Measurements from ENCODE around the gene BPIFB6.

The BPIFB6 gene

GRCh38 chr20:32987044-32987825 is 44.2 kb upstream of the BPIFB6 start:
- no peak for TF ChIP-seq Cebpa-rat (IDR thresholded peaks at IDR 0.05)
- peak overlapping the region in 1 of 11 experiments; percentile 49; a peak in 3 of 22 replicates for H3K27ac ChIP-seq
- no peaks in the 10 kb centered on the region for H4K20me1 ChIP-seq
- H3K36me3 ChIP-seq: no peaks in the 10 kb centered on the region
- no peaks in the 10 kb centered on the region for H3K27me3 ChIP-seq
- H3K4me1 ChIP-seq: peaks cover 26 to 69% (median 46%) of the 10 kb centered on the region in 10 experiments
- peak overlapping the region in 10 of 11 experiments; percentile 28 to 61 (median 47); a peak in 11 of 22 replicates for H3K4me2 ChIP-seq
- H3K4me3 ChIP-seq: no peak overlapping the region
- H3K9me3 ChIP-seq (replicated peaks in 1 of 11): peaks cover 0 to 7% (median 0%) of the 10 kb centered on the region in 11 experiments; a peak in 3 of 22 replicates
- no peak overlapping the region for H3K9ac ChIP-seq

DNA sequence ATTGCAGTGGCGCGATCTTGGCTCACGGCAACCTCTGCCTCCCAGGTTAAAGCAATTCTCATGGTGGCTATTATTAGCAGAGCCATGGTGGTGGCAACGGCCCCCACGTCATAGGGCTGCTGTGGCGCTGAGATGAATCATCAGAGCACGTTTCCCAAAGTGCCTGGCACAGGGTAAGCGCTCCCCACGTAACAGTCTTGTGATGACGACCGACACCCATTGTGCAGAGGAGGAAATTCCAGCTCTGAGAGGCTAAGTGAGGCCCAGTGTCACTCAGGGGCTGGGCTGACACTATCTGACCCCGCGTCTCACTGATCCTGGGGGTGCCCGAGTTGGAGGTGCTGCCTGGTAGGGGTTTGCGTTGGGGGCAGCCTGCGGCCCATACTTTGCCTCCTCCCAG is 43.4 kb upstream of the BPIFB6 start:
- TF ChIP-seq Cebpa-rat (IDR thresholded peaks at IDR 0.05): no peak
- peak overlapping the region in 3 of 11 experiments; percentile 5 to 49 (median 17); a peak in 2 of 22 replicates for H3K27ac ChIP-seq

DNA sequence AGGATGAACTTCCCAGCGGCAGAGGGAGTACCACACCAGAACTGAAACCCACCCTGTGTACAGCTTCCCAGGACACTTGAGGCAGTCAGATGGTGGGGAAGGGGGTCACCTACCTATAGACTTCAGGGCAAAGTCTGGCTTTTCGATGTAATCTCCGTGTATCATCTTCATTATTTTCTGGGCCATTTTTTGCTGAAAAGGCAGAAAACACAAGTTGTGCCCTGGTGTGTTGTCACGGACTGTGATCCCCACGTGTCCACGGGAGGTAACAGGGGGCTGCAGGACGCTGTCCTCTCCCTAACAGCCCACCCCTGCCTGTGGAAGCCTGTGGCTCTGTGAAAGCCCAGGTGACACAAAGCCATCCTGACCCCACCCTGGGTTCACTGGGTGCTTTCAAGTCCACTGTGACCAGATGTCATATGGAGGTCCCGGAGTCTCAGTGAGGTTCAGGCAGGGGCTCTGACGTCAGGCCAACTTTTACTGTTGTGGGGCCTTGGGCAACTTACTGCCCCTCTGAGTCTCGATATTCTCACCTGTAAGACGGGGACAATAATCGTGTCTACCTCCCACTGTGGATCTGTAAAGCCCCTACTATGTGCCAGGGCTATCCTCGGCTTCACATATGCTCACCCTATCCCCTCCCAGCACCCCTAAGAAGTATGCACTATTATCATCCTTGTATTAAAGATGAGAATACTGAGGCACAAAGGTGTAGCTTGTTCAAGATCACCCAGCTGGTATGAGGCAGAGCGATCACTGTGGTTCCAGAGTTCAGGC is 41.8 kb upstream of the BPIFB6 start:
- H3K4me3 ChIP-seq: no peak overlapping the region
- no peak overlapping the region for H3K9ac ChIP-seq
- peaks cover 20 to 65% (median 53%) of the 10 kb centered on the region in 10 experiments for H3K4me1 ChIP-seq
- no peaks in the 10 kb centered on the region for H3K36me3 ChIP-seq
- no peak for TF ChIP-seq Cebpa-rat (IDR thresholded peaks at IDR 0.05)
- no peaks in the 10 kb centered on the region for H4K20me1 ChIP-seq
- peaks cover 3 to 9% (median 4%) of the 10 kb centered on the region in 11 experiments; a peak in 21 of 22 replicates for H3K9me3 ChIP-seq (replicated peaks in 1 of 11)
- H3K4me2 ChIP-seq: peak overlapping the region in 8 of 11 experiments; percentile 62 to 89 (median 78); a peak in 14 of 22 replicates
- peak overlapping the region in 4 of 11 experiments; percentile 43 to 52 (median 46); a peak in 5 of 22 replicates for H3K27ac ChIP-seq
- H3K27me3 ChIP-seq: no peaks in the 10 kb centered on the region

More for the DNA sequence above, 43.4 kb upstream of the BPIFB6 start:
- Histone ChIP-seq H4K20me1 (no peaks in the 10 kb centered on the region), H3K36me3 (no peaks in the 10 kb centered on the region), H3K4me1 (peaks cover 20 to 69% (median 47%) of the 10 kb centered on the region in 10 experiments), H3K9ac (no peak overlapping the region), H3K4me2 (peak overlapping the region; percentile 20 to 61 (median 46); a peak in 20 of 22 replicates), H3K4me3 (no peak overlapping the region), H3K9me3 (replicated peaks in 1 of 11) (peaks cover 0 to 7% (median 0%) of the 10 kb centered on the region in 11 experiments; a peak in 3 of 22 replicates), H3K27me3 (no peaks in the 10 kb centered on the region)

DNA sequence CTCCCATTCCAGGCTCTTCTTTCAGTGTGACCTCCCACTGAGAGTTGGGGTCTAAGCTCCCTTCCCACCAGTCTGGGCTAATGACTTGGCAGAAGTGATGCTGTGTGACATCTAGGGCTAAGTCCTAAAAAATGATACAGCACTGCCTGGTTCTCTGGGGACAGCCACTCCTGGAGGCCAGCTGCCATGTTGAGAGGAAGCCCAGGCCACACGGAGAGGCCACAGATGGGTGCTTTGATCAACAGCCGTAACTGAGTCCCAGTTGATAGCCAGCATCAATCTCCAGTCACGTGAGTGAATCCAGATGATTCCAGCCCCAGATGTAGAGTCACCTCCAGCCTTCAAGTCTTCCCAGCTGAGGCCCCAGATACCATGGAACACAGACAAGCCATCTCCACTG is 41.0 kb upstream of the BPIFB6 start:
- H3K9ac ChIP-seq: no peak overlapping the region
- peak overlapping the region in 8 of 11 experiments; percentile 62 to 89 (median 78); a peak in 15 of 22 replicates for H3K4me2 ChIP-seq
- H4K20me1 ChIP-seq: no peaks in the 10 kb centered on the region
- peaks cover 10 to 16% (median 11%) of the 10 kb centered on the region in 11 experiments for H3K9me3 ChIP-seq (replicated peaks in 1 of 11)
- H3K27ac ChIP-seq: peak overlapping the region in 4 of 11 experiments; percentile 43 to 54 (median 50); a peak in 7 of 22 replicates
- peaks cover 20 to 64% (median 53%) of the 10 kb centered on the region in 10 experiments for H3K4me1 ChIP-seq
- no peak overlapping the region for H3K4me3 ChIP-seq
- H3K36me3 ChIP-seq: no peaks in the 10 kb centered on the region
- no peak for TF ChIP-seq Cebpa-rat (IDR thresholded peaks at IDR 0.05)
- H3K27me3 ChIP-seq: no peaks in the 10 kb centered on the region

DNA sequence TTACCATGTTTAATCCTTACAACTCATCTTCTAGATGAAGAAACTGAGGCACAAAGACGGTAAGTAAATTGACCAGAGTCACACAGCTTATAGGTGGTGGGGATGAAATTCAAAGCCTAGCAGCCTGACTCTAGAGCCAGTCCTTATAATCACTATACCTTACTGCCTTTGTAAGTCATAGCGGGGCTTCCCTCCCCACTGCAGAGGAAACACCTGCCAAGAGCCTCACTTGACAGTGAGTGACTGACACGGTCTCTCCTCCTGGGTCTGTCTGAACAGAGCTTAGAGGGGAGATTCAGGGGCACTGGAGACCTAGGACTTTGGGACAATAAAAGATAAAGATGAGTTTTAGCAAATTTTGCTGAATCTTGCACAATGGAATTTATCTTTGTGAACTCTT is 40.1 kb upstream of the BPIFB6 start:
- Histone ChIP-seq H3K4me1 (peaks cover 20 to 64% (median 53%) of the 10 kb centered on the region in 10 experiments), H3K27me3 (no peaks in the 10 kb centered on the region), H4K20me1 (no peaks in the 10 kb centered on the region), H3K36me3 (no peaks in the 10 kb centered on the region), H3K27ac (peak overlapping the region in 4 of 11 experiments; percentile 43 to 54 (median 50); a peak in 7 of 22 replicates), H3K9ac (peak overlapping the region in 2 of 11 experiments; percentile 9 to 10; a peak in 2 of 22 replicates), H3K4me2 (peak overlapping the region in 10 of 11 experiments; percentile 0 to 89 (median 74); a peak in 19 of 22 replicates), H3K4me3 (peak overlapping the region in 2 of 10 experiments; percentile 10 to 34; a peak in 2 of 20 replicates), H3K9me3 (replicated peaks in 1 of 11) (peaks cover 19 to 24% (median 20%) of the 10 kb centered on the region in 11 experiments)
- no peak for TF ChIP-seq Cebpa-rat (IDR thresholded peaks at IDR 0.05)

DNA sequence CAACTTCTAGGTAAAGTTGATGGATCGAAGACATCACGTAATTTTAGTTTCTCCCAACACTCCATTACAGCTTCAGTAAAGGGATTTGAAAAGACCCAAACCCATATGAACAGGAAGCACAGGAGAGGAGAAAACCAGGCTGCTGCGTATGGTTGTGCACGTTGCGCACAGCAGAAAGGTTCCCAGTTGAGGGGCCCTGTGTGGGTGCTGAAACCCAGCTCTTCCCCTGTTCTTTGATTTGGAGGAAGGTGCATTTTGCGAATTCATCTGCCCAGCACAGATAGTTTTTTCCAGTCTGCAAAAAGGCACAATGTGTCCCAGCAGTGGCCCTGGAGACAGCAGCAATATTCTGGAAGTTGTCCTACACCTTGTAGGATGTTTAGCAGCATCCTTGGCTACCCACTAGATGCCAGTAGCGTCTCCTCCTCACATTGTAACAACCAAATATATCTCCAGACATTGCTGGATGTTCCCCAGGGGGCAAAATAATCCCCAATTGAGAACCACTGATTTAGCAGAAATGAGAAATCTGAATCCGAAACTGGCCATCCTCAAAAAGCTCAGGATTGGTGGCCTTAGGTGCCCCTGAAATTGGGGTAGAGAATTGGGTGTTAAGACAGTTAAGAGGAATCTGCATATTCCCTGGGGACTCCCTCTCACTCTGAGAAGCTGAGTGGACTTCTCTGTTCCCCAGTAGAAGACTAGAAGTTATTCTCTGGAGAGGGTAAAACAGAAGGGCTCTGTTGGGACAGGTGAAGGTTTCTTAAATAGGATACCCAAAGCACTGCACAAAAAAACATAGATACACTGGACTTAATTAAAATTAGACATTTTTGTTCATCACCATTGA is 39.4 kb upstream of the BPIFB6 start:
- H3K4me1 ChIP-seq: peaks cover 20 to 64% (median 53%) of the 10 kb centered on the region in 10 experiments
- no peaks in the 10 kb centered on the region for H4K20me1 ChIP-seq
- no peak for TF ChIP-seq Cebpa-rat (IDR thresholded peaks at IDR 0.05)
- H3K9ac ChIP-seq: peak overlapping the region in 2 of 11 experiments; percentile 9 to 10; a peak in 2 of 22 replicates
- H3K9me3 ChIP-seq (replicated peaks in 1 of 11): peaks cover 19 to 24% (median 20%) of the 10 kb centered on the region in 11 experiments
- peak overlapping the region in 2 of 10 experiments; percentile 10 to 34; a peak in 2 of 20 replicates for H3K4me3 ChIP-seq
- no peaks in the 10 kb centered on the region for H3K27me3 ChIP-seq
- H3K27ac ChIP-seq: peak overlapping the region in 4 of 11 experiments; percentile 20 to 54 (median 36); a peak in 6 of 22 replicates
- H3K4me2 ChIP-seq: peak overlapping the region; percentile 0 to 89 (median 71); a peak in 19 of 22 replicates
- H3K36me3 ChIP-seq: no peaks in the 10 kb centered on the region

GRCh38 chr20:32993496-32994050 is 37.9 kb upstream of the BPIFB6 start:
- Histone ChIP-seq H3K27me3 (no peaks in the 10 kb centered on the region), H4K20me1 (no peaks in the 10 kb centered on the region), H3K4me1 (peaks cover 11 to 52% (median 43%) of the 10 kb centered on the region in 10 experiments), H3K9me3 (replicated peaks in 1 of 11) (peaks cover 19 to 24% (median 20%) of the 10 kb centered on the region in 11 experiments), H3K4me2 (peak overlapping the region in 5 of 11 experiments; percentile 71 to 89 (median 79); a peak in 9 of 22 replicates), H3K9ac (no peak overlapping the region), H3K36me3 (no peaks in the 10 kb centered on the region), H3K4me3 (no peak overlapping the region), H3K27ac (no peak overlapping the region)
- no peak for TF ChIP-seq Cebpa-rat (IDR thresholded peaks at IDR 0.05)

GRCh38 chr20:32995802-32996201 is 35.6 kb upstream of the BPIFB6 start:
- Histone ChIP-seq H3K27me3 (no peaks in the 10 kb centered on the region), H3K27ac (no peak overlapping the region), H3K9ac (no peak overlapping the region), H3K4me1 (peaks cover 22 to 43% (median 36%) of the 10 kb centered on the region in 10 experiments), H3K36me3 (no peaks in the 10 kb centered on the region), H3K9me3 (replicated peaks in 1 of 11) (peaks cover 18 to 21% (median 19%) of the 10 kb centered on the region in 11 experiments), H3K4me3 (no peak overlapping the region), H3K4me2 (no peak overlapping the region), H4K20me1 (no peaks in the 10 kb centered on the region)
- no peak for TF ChIP-seq Cebpa-rat (IDR thresholded peaks at IDR 0.05)

All from BLaER1 treated with 17β-estradiol and CSF1 and Interleukin-3, amounts not matched to agents 10 nM and 100 nM (cell line).